Spleen (tissue), 7 donors: ENCODE measurements around the gene SKOR1.

Experiments
- POLR2AphosphoS5 ChIP-seq, 3 donors: sonication (generic); formaldehyde crosslinking; IDR thresholded peaks; one replicate each; pipeline ENCODE4 v1.5.1; 2017; ENCODE audit warnings: antibody characterized with exemption in 3 of 3
- TF ChIP-seq, protein P1 (sequence below), 11 experiments: fragments of 200-600 bp in 7 of 11; fragments of 450-650 bp in 4 of 11; sonication (generic) in 4 of 11; IDR thresholded peaks in 8 of 11; conservative IDR thresholded peaks in 3 of 11; 1 replicate in 7 of 11; 2 replicates in 4 of 11; pipeline versions ENCODE4 v1.4.0 to v1.8.0; 2016 to 2021; ENCODE audit warnings: antibody characterized with exemption in 11 of 11, inconsistent platforms in 4 of 11, mild to moderate bottlenecking in 1 of 11
- donor health status: DM: no; HTN: no; CAD: no; lungs with moderate emphysema.
- donor health status: DM: no; HTN: no; CAD: no.
- donor health status: DM: no; HTN: no; CAD: no.

DNA sequence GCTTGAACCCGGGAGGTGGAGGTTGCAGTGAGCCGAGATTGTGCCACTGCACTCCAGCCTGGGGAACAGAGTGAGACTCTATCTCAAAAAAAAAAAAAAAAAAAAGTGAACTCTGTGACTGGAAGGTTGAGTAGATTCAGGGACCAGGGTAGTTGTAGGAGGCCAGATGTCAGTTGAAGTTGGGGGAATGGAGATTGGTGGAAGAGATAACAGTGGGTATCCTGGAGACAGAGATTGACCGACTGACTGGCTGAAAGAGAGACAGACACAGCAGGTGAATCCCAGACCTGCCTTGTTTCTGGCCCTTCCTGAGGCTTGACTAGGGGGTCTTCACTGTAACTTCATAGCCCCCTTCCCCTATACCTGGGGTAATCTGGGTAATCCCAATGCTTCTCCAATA is 36.7 kb downstream of the SKOR1 start:
- no peak for TF ChIP-seq POLR2AphosphoS5 (IDR thresholded peaks at IDR 0.05)
- TF ChIP-seq, protein P1, sequence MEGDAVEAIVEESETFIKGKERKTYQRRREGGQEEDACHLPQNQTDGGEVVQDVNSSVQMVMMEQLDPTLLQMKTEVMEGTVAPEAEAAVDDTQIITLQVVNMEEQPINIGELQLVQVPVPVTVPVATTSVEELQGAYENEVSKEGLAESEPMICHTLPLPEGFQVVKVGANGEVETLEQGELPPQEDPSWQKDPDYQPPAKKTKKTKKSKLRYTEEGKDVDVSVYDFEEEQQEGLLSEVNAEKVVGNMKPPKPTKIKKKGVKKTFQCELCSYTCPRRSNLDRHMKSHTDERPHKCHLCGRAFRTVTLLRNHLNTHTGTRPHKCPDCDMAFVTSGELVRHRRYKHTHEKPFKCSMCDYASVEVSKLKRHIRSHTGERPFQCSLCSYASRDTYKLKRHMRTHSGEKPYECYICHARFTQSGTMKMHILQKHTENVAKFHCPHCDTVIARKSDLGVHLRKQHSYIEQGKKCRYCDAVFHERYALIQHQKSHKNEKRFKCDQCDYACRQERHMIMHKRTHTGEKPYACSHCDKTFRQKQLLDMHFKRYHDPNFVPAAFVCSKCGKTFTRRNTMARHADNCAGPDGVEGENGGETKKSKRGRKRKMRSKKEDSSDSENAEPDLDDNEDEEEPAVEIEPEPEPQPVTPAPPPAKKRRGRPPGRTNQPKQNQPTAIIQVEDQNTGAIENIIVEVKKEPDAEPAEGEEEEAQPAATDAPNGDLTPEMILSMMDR (IDR thresholded peaks at IDR 0.05 in 8 of 11, conservative IDR thresholded peaks at IDR 0.05 in 3 of 11), result no peak
